MCF 10A (cell line): ENCODE data around the gene PDS5A. TPM values are rescaled to one million over a fixed set of nuclear protein-coding genes. Genes with fewer than 3 reads are reported as not detected.

Source experiments
- BruUV-seq: library from RNA; stranded (reverse); fragments of 400-500 nt; replicated peaks from 2 replicates; lab custom pipeline; 2021; lab: Mats Ljungman, UMichigan
- CTCF ChIA-PET: fragments of 300-600 bp; sonication (Branson Sonifier 250); formaldehyde crosslinking; extraction: SDS; loops from one replicate; lab custom pipeline; 2021; ENCODE audit warnings: antibody characterized with exemption, inconsistent platforms; lab: Yijun Ruan, JAX
- POLR2A ChIA-PET: fragments of 300-600, 350-650 bp; sonication (Branson Sonifier 250); formaldehyde crosslinking; extraction: SDS; loops from one replicate; lab custom pipeline; 2020; ENCODE audit warnings: antibody characterized with exemption, inconsistent platforms; lab: Yijun Ruan, JAX
- DNase-seq: peaks from one replicate; pipeline ENCODE4 v3.0.0-alpha.2; 2018; ENCODE audit not compliant: unreplicated experiment
- H3K27ac Mint-ChIP-seq: one replicate; pipeline ENCODE4 v1.8.0; 2022; ENCODE audit warnings: mild to moderate bottlenecking, low read depth, mixed read lengths; ENCODE audit not compliant: unreplicated experiment
- H3K27me3 Mint-ChIP-seq: one replicate; pipeline ENCODE4 v1.8.0; 2022; ENCODE audit warnings: mixed read lengths; ENCODE audit not compliant: insufficient read depth, unreplicated experiment
- H3K36me3 Mint-ChIP-seq: one replicate; pipeline ENCODE4 v1.8.0; 2022; ENCODE audit warnings: mild to moderate bottlenecking, moderate library complexity, mixed read lengths; ENCODE audit not compliant: insufficient read depth, unreplicated experiment
- H3K4me1 Mint-ChIP-seq: one replicate; pipeline ENCODE4 v1.8.0; 2022; ENCODE audit warnings: mixed read lengths; ENCODE audit not compliant: insufficient read depth, unreplicated experiment
- H3K4me3 Mint-ChIP-seq: one replicate; pipeline ENCODE4 v1.8.0; 2022; ENCODE audit warnings: mild to moderate bottlenecking, moderate library complexity, mixed read lengths; ENCODE audit not compliant: unreplicated experiment
- H3K9me3 Mint-ChIP-seq: one replicate; pipeline ENCODE4 v1.8.0; 2022; ENCODE audit warnings: mixed read lengths; ENCODE audit not compliant: unreplicated experiment
- intact Hi-C: fragments of 100-400 bp; cut with micrococcal nuclease; formaldehyde crosslinking; loops from 2 replicates; pipeline ENCODE4 v1.14.1; 2022
- total RNA-seq: library from RNA; stranded (reverse); gene quantifications from 2 replicates; pipeline ENCODE4 v1.2.3, GENCODE V29; 2022
- TF ChIP-seq, protein P1 (sequence below): fragments of 200-600 bp; IDR thresholded peaks from one replicate; pipeline ENCODE4 v1.8.0; 2022; ENCODE audit warnings: antibody characterized with exemption, mild to moderate bottlenecking; ENCODE audit not compliant: unreplicated experiment

PDS5A gene
- total RNA-seq, 1 experiment from 2014 or later, result 95.2 TPM

DNA sequence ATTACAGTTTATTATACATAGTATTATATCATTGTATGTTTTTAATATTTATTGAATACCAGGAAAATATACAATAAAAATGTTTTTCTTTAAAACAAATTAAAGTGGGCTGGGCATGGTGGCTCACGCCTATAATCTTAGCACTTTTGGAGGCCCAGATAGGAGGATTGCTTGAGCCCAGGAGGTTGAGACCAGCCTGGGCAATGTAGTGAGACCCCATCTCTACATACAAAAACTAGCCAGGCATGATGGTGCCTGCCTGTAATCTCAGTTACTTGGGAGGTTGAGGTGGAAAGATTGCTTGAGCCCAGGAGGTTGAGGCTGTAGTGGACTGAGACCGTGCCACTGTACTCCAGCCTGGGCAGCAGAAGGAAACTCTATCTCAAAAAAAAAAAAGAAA lies 38.3 kb upstream of the PDS5A start:
- Mint-ChIP-seq H3K4me3 (no peak overlapping the region), H3K27me3 (no peaks in the 10 kb centered on the region), H3K27ac (no peak overlapping the region), H3K9me3 (no peaks in the 10 kb centered on the region), H3K36me3 (peaks cover 2% of the 10 kb centered on the region), H3K4me1 (no peaks in the 10 kb centered on the region)
- ChIA-PET POLR2A (no interaction called here), CTCF (no interaction called here)
- BruUV-seq, result no TSS peak
- intact Hi-C loops, result no loop called here
- DNase-seq, result no peak
- TF ChIP-seq, protein P1, sequence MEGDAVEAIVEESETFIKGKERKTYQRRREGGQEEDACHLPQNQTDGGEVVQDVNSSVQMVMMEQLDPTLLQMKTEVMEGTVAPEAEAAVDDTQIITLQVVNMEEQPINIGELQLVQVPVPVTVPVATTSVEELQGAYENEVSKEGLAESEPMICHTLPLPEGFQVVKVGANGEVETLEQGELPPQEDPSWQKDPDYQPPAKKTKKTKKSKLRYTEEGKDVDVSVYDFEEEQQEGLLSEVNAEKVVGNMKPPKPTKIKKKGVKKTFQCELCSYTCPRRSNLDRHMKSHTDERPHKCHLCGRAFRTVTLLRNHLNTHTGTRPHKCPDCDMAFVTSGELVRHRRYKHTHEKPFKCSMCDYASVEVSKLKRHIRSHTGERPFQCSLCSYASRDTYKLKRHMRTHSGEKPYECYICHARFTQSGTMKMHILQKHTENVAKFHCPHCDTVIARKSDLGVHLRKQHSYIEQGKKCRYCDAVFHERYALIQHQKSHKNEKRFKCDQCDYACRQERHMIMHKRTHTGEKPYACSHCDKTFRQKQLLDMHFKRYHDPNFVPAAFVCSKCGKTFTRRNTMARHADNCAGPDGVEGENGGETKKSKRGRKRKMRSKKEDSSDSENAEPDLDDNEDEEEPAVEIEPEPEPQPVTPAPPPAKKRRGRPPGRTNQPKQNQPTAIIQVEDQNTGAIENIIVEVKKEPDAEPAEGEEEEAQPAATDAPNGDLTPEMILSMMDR, result no peak

DNA sequence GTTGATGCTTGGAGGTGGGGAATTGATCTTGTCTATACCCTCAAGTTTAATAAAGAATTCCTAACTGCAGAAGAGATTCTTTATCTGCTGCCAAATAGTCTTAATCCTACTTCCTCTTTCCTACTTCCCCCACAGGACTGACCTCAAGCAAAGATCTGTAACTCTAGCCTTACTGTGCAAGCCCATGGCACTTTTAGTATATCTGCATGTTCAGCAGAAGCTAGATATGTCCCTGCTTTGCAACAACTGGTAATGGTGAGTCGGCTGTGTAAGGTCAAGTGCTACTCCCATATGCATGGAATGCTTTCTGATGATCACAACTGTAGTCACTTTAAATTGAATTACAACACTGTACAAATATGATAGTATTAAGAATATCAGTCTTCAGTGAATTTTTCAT lies 26.3 kb upstream of the PDS5A start:
- POLR2A ChIA-PET, result interaction anchor here (0.6 to 1.0 kb wide), 3 partner anchors 16 to 359 kb away, joined by 3 read pairs; no protein-coding TSS in a partner anchor
- BruUV-seq, result no TSS peak
- Mint-ChIP-seq H3K27ac (no peak overlapping the region), H3K4me1 (no peaks in the 10 kb centered on the region), H3K9me3 (no peaks in the 10 kb centered on the region), H3K4me3 (no peak overlapping the region), H3K36me3 (no peaks in the 10 kb centered on the region), H3K27me3 (no peaks in the 10 kb centered on the region)
- DNase-seq, result no peak
- CTCF ChIA-PET, result interaction anchor here (1.1 to 1.9 kb wide), 2 partner anchors 26 to 57 kb away, joined by 3 to 11 read pairs; partner anchors contain the start of gene PDS5A
- intact Hi-C loops, result no loop called here
- TF ChIP-seq, protein P1, result no peak

DNA sequence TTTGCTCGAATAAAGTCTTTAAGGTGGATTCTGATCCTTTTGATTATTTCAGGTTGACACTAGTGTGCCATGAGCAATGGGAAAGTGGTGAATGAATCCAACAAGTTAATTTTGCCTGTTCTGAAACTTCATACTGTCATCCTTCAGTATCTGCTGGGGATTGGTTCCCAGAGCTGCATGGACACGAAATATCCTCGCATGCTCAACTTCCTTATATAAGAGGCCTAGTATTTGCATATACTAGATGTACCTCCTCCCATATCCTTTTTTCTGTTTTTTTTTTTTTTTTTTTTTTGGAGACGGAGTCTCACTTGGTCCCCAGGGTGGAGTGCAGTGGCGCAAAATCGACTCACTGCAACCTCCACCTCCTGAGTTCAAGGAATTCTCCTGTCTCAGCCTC lies 23.0 kb upstream of the PDS5A start:
- POLR2A ChIA-PET, result no interaction called here
- BruUV-seq, result no TSS peak
- CTCF ChIA-PET, result interaction anchor here (0.6 to 1.6 kb wide), 2 partner anchors 23 to 228 kb away, joined by 3 to 5 read pairs; partner anchors contain the start of gene PDS5A
- H3K36me3 Mint-ChIP-seq, result no peaks in the 10 kb centered on the region
- no peak overlapping the region for H3K27ac Mint-ChIP-seq
- H3K9me3 Mint-ChIP-seq, result no peaks in the 10 kb centered on the region
- intact Hi-C loops, result no loop called here
- no peaks in the 10 kb centered on the region for H3K4me1 Mint-ChIP-seq
- TF ChIP-seq, protein P1, result no peak
- no peak for DNase-seq
- H3K4me3 Mint-ChIP-seq, result no peak overlapping the region
- no peaks in the 10 kb centered on the region for H3K27me3 Mint-ChIP-seq

DNA sequence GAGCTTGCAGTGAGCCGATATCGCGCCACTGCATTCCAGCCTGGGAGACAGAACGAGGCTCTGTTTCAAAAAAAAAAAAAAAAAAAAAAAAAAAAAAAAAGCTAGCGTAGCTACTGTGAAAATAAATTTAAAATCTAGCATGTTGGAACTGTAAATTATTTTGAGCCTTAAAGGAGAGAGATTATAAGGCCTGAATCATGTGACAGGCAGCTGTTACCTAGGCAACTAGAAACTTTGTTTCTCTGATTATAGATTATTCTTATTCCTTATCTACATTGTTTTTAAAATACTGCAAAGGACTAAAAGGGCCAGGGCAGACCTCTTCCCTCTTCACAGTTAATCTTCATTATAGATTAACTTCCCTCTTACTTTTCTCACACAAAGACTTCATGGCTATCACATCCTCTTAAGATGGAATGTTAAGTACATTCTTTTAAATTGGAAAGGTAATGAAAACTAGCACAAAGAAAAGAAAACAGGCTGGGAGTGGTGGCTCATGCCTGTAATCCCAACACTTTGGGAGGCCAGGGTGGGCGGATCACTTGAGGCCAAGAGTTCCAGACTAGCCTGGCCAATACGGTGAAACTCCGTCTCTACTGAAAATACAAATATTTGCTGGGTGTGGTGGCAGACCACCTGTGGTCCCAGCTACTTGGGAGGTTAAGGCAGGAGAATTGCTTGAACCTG lies 21.1 kb upstream of the PDS5A start:
- ChIA-PET POLR2A (no interaction called here), CTCF (interaction anchor here (0.8 kb wide), 1 partner anchor 21 kb away, joined by 3 read pairs; no protein-coding TSS in a partner anchor)
- Mint-ChIP-seq H3K27ac (no peak overlapping the region), H3K4me1 (no peaks in the 10 kb centered on the region), H3K27me3 (no peaks in the 10 kb centered on the region), H3K4me3 (no peak overlapping the region), H3K36me3 (no peaks in the 10 kb centered on the region), H3K9me3 (no peaks in the 10 kb centered on the region)
- TF ChIP-seq, protein P1, result no peak
- no peak for DNase-seq
- BruUV-seq, result no TSS peak
- intact Hi-C loops, result no loop called here
